GM12878 (cell line): ENCODE results near the gene PPP4C. TPM values are rescaled to one million over a fixed set of nuclear protein-coding genes. Genes with fewer than 3 reads are reported as not detected.

ENCODE experiments used
- ATF2 ChIP-seq: IDR thresholded peaks from 2 replicates; pipeline ENCODE4 v1.6.1; 2012; ENCODE audit warnings: low read length, inconsistent platforms
- ATF7 ChIP-seq: fragments of 450-650 bp; IDR thresholded peaks from 2 replicates; pipeline ENCODE4 v1.6.1; 2016; ENCODE audit warnings: low read depth, mild to moderate bottlenecking
- BRCA1 ChIP-seq: IDR thresholded peaks from 2 replicates; pipeline ENCODE4 v1.6.1; 2011; ENCODE audit warnings: low read depth, low read length, improper control_type of control experiment
- CREB1 ChIP-seq: IDR thresholded peaks from 2 replicates; pipeline ENCODE4 v1.6.1; 2012; ENCODE audit warnings: low read depth, mild to moderate bottlenecking, inconsistent platforms
- E2F8 ChIP-seq: fragments of 450-650 bp; IDR thresholded peaks from 2 replicates; pipeline ENCODE4 v1.6.1; 2018; ENCODE audit warnings: mild to moderate bottlenecking, low read depth, moderate library complexity; ENCODE audit not compliant: partially characterized antibody
- FOXM1 ChIP-seq: IDR thresholded peaks from 2 replicates; pipeline ENCODE4 v1.6.1; 2012; ENCODE audit warnings: low read depth, mild to moderate bottlenecking, inconsistent platforms, low read length, moderate library complexity
- HDAC6 ChIP-seq: fragments of 200-600 bp; sonication (generic); IDR thresholded peaks from one replicate; pipeline ENCODE4 v1.8.0; 2017; ENCODE audit warnings: antibody characterized with exemption; ENCODE audit not compliant: unreplicated experiment
- IRF4 ChIP-seq: IDR thresholded peaks from 2 replicates; pipeline ENCODE4 v1.6.1; 2011; ENCODE audit warnings: low read depth, low read length
- MAX ChIP-seq: IDR thresholded peaks from 2 replicates; pipeline ENCODE4 v1.6.1; 2012; ENCODE audit warnings: low read depth, low read length, improper control_type of control experiment
- MEF2B ChIP-seq: fragments of 450-650 bp; IDR thresholded peaks from 2 replicates; pipeline ENCODE4 v1.6.1; 2018; ENCODE audit warnings: mild to moderate bottlenecking, moderate library complexity; ENCODE audit not compliant: partially characterized antibody, poor library complexity, severe bottlenecking
- MLLT1 ChIP-seq: fragments of 450-650 bp; IDR thresholded peaks from 2 replicates; pipeline ENCODE4 v1.6.1; 2016; ENCODE audit warnings: mild to moderate bottlenecking
- NFYB ChIP-seq: IDR thresholded peaks from 2 replicates; pipeline ENCODE4 v1.6.1; 2011; ENCODE audit warnings: low read depth, mild to moderate bottlenecking, low read length, improper control_type of control experiment, moderate library complexity; ENCODE audit not compliant: insufficient read depth
- NR2C1 ChIP-seq: fragments of 450-650 bp; IDR thresholded peaks from 2 replicates; pipeline ENCODE4 v1.6.1; 2017; ENCODE audit warnings: antibody characterized with exemption, mild to moderate bottlenecking, moderate library complexity
- PAX8 ChIP-seq: fragments of 450-650 bp; IDR thresholded peaks from 2 replicates; pipeline ENCODE4 v1.6.1; 2017; ENCODE audit warnings: mild to moderate bottlenecking, moderate library complexity
- PML ChIP-seq: IDR thresholded peaks from 2 replicates; pipeline ENCODE4 v1.6.1; 2012; ENCODE audit warnings: low read length, inconsistent platforms
- RUNX3 ChIP-seq: IDR thresholded peaks from 2 replicates; pipeline ENCODE4 v1.6.1; 2012; ENCODE audit warnings: low read length, inconsistent platforms
- SPI1 ChIP-seq: IDR thresholded peaks from 2 replicates; pipeline ENCODE4 v1.6.1; 2011; ENCODE audit warnings: low read depth, mild to moderate bottlenecking, low read length, moderate library complexity, borderline replicate concordance; ENCODE audit not compliant: insufficient read depth
- SREBF1 ChIP-seq: IDR thresholded peaks from 2 replicates; pipeline ENCODE4 v1.6.1; 2012; ENCODE audit warnings: mild to moderate bottlenecking, low read length
- SRF ChIP-seq, 2 experiments: IDR thresholded peaks; 2 replicates each; pipeline ENCODE4 v1.6.1; 2011; ENCODE audit warnings: low read depth in 2 of 2, low read length in 2 of 2, mild to moderate bottlenecking in 1 of 2, moderate library complexity in 1 of 2
- TCF12 ChIP-seq: IDR thresholded peaks from 2 replicates; pipeline ENCODE4 v1.6.1; 2011; ENCODE audit warnings: low read depth, mild to moderate bottlenecking, low read length
- ZBTB4 ChIP-seq: fragments of 450-650 bp; formaldehyde crosslinking; IDR thresholded peaks from 2 replicates; pipeline ENCODE4 v1.4.0; 2022; ENCODE audit warnings: mild to moderate bottlenecking, moderate library complexity
- polyA plus RNA-seq, 11 experiments: library from polyadenylated mRNA; depleted of rRNA in 4 of 11; unstranded in 6 of 11; stranded (reverse) in 5 of 11; fragments of >200 nt; fragmentation: Nextera tagmentation in 4 of 11; fragmentation: Illumina TruSeq in 1 of 11; extraction: Ambion mirVana in 4 of 11; extraction: Trizol in 1 of 11; gene quantifications; 1 replicate in 1 of 11; 2 replicates in 10 of 11; pipeline versions ENCODE4 v1.2.1 to v1.2.3, GENCODE V29; 2011 to 2016; ENCODE audit warnings: inconsistent platforms in 2 of 11, missing spikeins in 2 of 11, low read depth in 1 of 11
- total RNA-seq, 4 experiments: library from RNA; depleted of rRNA in 3 of 4; stranded (reverse); fragments of >200 nt in 3 of 4; fragmentation: Illumina TruSeq in 1 of 4; extraction: Trizol in 1 of 4; gene quantifications; 2 replicates each; pipeline versions ENCODE4 v1.2.1 to v1.2.3, GENCODE V29; 2013 to 2021

The PPP4C gene
- total and polyA plus RNA-seq, 10 of the 15 experiments (the other 5 are each of a cell fraction or from before 2014, with no cell fraction given) = 2.7 to 240 (median 124) TPM

- peak; percentile 92 to 97 for TF ChIP-seq SRF (IDR thresholded peaks at IDR 0.05; ENCODE audit: low read depth in 2 of 2, low read length in 2 of 2)
- TF ChIP-seq MAX = peak; percentile 91
- no peak for TF ChIP-seq ZBTB4 (CRISPR knock-in tag)
- TF ChIP-seq MLLT1 = no peak; the same call in 1 of the 2 replicates
- peak; percentile 51 for TF ChIP-seq HDAC6
- no peak for TF ChIP-seq IRF4
- TF ChIP-seq NR2C1 = no peak
- peak; percentile 46; the same call in 1 of the 2 replicates for TF ChIP-seq ATF7
- TF ChIP-seq PAX8 = no peak
- peak; percentile 80; the same call in 1 of the 2 replicates for TF ChIP-seq NFYB
- no peak for TF ChIP-seq ATF2
- no peak; the same call in 1 of the 2 replicates for TF ChIP-seq RUNX3
- no peak for TF ChIP-seq SREBF1
- no peak for TF ChIP-seq FOXM1
- peak; percentile 97 for TF ChIP-seq PML
- peak; percentile 38; the same call in 1 of the 2 replicates for TF ChIP-seq BRCA1
- TF ChIP-seq SPI1 = peak; percentile 30; the same call in 1 of the 2 replicates
- TF ChIP-seq MEF2B = peak; percentile 30
- TF ChIP-seq E2F8 = peak; percentile 68
- TF ChIP-seq CREB1 = peak; percentile 67
- TF ChIP-seq TCF12 = no peak
Measured at GRCh38 chr16:30065102-30065942, 10.5 kb upstream of the PPP4C start, which contains the start of gene ALDOA (continued).
